ENCODE measurements around the gene NDUFA11.

Gene NDUFA11

DNA sequence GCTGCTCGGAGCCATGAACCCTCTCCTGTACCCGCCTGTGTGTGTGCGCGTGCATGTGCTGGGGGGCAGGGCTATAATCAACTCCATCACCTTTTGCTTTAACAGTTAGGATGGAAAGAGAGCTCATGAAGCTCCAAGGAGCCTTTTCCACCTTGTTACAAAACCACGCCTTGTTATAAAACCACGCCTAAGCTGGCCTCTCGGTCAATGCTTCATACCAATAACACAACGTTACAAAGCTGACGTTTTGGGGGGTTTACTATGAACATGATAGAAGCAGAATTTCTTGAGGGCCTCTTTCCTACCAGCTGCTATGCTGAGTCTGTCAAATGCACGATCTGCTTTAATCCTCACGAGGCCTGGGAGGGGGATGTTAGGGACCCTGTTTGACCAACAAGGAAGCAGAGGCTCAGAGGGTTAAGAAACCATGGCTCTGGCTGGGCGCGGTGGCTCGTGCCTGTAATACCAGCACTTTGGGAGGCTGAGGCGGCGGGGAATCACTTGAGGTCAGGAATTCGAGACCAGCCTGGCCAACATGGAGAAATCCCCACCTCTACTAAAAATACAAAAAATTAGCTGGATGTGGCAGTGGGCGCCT lies 22.3 kb upstream of the NDUFA11 start:
- H3K4me3 ChIP-seq (ENCODE audit: low read depth, low read length) = no peak overlapping the region
- no peak for DNase-seq (ENCODE audit: low read depth)
- TF ChIP-seq, protein P1, sequence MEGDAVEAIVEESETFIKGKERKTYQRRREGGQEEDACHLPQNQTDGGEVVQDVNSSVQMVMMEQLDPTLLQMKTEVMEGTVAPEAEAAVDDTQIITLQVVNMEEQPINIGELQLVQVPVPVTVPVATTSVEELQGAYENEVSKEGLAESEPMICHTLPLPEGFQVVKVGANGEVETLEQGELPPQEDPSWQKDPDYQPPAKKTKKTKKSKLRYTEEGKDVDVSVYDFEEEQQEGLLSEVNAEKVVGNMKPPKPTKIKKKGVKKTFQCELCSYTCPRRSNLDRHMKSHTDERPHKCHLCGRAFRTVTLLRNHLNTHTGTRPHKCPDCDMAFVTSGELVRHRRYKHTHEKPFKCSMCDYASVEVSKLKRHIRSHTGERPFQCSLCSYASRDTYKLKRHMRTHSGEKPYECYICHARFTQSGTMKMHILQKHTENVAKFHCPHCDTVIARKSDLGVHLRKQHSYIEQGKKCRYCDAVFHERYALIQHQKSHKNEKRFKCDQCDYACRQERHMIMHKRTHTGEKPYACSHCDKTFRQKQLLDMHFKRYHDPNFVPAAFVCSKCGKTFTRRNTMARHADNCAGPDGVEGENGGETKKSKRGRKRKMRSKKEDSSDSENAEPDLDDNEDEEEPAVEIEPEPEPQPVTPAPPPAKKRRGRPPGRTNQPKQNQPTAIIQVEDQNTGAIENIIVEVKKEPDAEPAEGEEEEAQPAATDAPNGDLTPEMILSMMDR (IDR thresholded peaks at IDR 0.05; ENCODE audit: low read depth, low read length) = no peak
- TF ChIP-seq, protein P2, sequence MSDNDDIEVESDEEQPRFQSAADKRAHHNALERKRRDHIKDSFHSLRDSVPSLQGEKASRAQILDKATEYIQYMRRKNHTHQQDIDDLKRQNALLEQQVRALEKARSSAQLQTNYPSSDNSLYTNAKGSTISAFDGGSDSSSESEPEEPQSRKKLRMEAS (IDR thresholded peaks at IDR 0.05; ENCODE audit: low read depth, low read length) = no peak

DNA sequence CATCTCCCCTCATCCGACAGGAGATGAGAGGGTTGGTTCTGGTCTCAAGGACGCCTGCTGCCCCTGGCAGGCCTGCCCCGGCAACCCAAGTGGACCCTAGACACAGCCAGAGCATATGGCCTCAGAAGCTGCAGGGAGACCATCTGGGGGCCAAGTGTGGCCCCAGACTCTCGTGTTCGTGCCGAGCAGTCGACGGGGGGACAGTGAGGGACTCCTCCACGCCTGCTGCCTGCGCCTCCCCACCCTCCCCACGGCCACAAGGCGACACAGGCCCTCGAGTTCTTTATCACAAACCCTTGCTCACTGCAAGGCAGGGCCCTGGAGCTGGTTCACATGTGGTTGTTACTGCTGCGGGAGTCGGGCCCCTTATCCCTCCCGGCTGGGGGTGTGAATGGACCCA lies 19.8 kb upstream of the NDUFA11 start:
- H3K4me3 ChIP-seq (ENCODE audit: low read depth, low read length) = no peak overlapping the region
- TF ChIP-seq POLR2A (IDR thresholded peaks at IDR 0.05; ENCODE audit: extremely low read depth, insufficient read length) (no peak), MYC (IDR thresholded peaks at IDR 0.05; ENCODE audit: low read depth, low read length) (no peak)
- TF ChIP-seq, protein P1 (IDR thresholded peaks at IDR 0.05; ENCODE audit: low read depth, low read length) = no peak
- TF ChIP-seq, protein P2 (IDR thresholded peaks at IDR 0.05; ENCODE audit: low read depth, low read length) = no peak
- DNase-seq (ENCODE audit: low read depth) = no peak

DNA sequence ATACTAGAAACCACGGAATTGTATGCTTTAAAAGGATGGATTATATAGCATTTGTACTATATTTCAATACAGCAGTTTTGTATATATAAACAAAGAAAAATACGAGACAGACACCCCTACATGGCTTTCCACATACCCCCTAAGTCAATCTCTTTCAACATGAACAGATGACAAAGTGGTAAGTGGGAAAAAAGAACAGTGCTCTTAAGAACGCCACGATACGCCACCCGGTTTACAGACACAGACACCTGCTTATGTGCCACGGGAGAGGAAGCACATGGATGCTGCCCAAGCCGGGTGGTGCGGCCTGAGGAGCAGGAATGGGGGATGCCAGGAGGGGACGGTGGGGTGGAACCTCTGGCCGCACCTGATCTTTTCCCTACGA lies 18.6 kb upstream of the NDUFA11 start:
- H3K4me3 ChIP-seq (ENCODE audit: low read depth, low read length) = no peak overlapping the region
- TF ChIP-seq POLR2A (IDR thresholded peaks at IDR 0.05; ENCODE audit: extremely low read depth, insufficient read length) (no peak), MYC (IDR thresholded peaks at IDR 0.05; ENCODE audit: low read depth, low read length) (no peak)
- TF ChIP-seq, protein P1 (IDR thresholded peaks at IDR 0.05; ENCODE audit: low read depth, low read length) = no peak
- TF ChIP-seq, protein P2 (IDR thresholded peaks at IDR 0.05; ENCODE audit: low read depth, low read length) = no peak
- DNase-seq (ENCODE audit: low read depth) = no peak

DNA sequence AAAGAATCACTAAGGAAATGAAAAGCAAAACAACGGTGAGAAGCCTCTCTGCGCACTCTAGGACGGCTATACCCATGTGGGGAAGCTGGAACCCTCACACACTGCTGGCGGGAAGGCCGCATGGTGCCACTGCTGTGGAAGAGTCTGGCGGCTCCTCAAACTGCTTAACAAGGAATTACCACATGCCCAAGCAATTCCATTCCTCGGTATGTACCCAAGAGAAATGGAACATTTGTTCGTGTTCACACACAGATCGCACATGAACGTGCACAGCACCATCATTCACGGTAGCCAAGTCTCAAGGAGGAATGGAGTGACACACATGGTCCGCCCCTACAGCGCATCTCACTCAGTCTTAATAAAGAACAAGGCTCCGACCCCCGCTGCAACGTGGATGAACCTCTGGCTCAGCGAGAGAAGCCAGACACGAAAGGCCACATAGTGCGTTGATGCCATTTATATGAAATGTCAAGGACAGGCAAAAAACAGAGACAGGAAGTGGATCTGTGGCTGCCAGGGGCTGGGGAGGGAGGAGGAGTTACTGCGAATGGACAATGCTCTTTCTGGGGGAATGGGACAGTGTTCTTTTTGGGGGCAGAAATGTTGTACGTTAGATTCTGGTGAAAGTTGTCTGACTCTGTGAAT lies 18.0 kb upstream of the NDUFA11 start:
- no peak for DNase-seq (ENCODE audit: low read depth)
- H3K4me3 ChIP-seq (ENCODE audit: low read depth, low read length) = no peak overlapping the region
- TF ChIP-seq, protein P2 (IDR thresholded peaks at IDR 0.05; ENCODE audit: low read depth, low read length) = no peak
- TF ChIP-seq, protein P1 (IDR thresholded peaks at IDR 0.05; ENCODE audit: low read depth, low read length) = no peak
- TF ChIP-seq MYC (IDR thresholded peaks at IDR 0.05; ENCODE audit: low read depth, low read length) (no peak), POLR2A (IDR thresholded peaks at IDR 0.05; ENCODE audit: extremely low read depth, insufficient read length) (no peak)

DNA sequence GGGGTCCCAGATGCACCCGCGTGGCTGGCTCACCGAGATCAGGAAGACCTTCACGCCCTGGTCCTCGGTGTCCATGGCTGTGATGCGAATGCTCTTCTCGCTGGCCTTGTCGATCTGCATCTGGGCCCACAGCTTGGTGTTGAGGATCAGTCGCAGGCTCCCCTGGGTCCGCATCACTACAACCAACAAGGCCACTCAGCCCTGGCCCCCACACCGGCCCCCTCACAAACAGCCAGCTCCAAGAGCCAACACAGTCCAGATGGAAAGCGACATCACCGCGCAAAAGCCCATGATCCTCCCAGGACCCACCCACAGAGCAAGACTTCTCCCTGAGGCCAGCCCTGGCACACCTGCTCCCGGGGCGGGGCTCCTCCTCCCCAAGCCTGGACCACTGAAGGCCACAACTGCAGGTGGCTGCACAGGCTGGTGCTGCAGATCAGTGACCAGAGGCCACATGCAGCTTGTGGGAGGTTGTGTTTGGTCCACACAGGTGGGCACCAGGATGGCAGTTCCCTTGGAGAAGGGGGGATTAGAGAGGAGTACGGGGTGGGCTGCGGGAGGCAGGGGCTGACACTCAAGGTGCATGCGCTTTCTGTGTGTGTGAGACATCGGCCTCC lies 15.0 kb upstream of the NDUFA11 start:
- TF ChIP-seq POLR2A (IDR thresholded peaks at IDR 0.05; ENCODE audit: extremely low read depth, insufficient read length) (no peak), MYC (IDR thresholded peaks at IDR 0.05; ENCODE audit: low read depth, low read length) (no peak)
- TF ChIP-seq, protein P2 (IDR thresholded peaks at IDR 0.05; ENCODE audit: low read depth, low read length) = no peak
- TF ChIP-seq, protein P1 (IDR thresholded peaks at IDR 0.05; ENCODE audit: low read depth, low read length) = no peak

More for the DNA sequence above, 15.0 kb upstream of the NDUFA11 start:
- no peak for DNase-seq (ENCODE audit: low read depth)
- H3K4me3 ChIP-seq (ENCODE audit: low read depth, low read length) = no peak overlapping the region

Data from NB4 (cell line).